HG03159 (cell line): ENCODE results near the gene DGUOK.
A peak's percentile ranks its signal among the peaks of the same experiment; 100 is the strongest.

Experiments used
- ATAC-seq: cut with Tn5 transposase; IDR thresholded peaks from one replicate; pipeline ENCODE4 v1.9.1; 2021; ENCODE audit warnings: mild to moderate bottlenecking, moderate library complexity; ENCODE audit not compliant: unreplicated experiment

The DGUOK gene

GRCh38 chr2:73995810-73996209 lies 69.1 kb downstream of the DGUOK start:
- no peak for ATAC-seq

- no peak for ATAC-seq
Observed at GRCh38 chr2:73997813-73998212, 71.1 kb downstream of the DGUOK start.

GRCh38 chr2:73998451-73998850 lies 71.8 kb downstream of the DGUOK start:
- ATAC-seq, result no peak

GRCh38 chr2:73998933-73999332 lies 72.3 kb downstream of the DGUOK start:
- no peak for ATAC-seq

- no peak for ATAC-seq
Observed at GRCh38 chr2:73999881-74000597, 73.4 kb downstream of the DGUOK start.

DNA sequence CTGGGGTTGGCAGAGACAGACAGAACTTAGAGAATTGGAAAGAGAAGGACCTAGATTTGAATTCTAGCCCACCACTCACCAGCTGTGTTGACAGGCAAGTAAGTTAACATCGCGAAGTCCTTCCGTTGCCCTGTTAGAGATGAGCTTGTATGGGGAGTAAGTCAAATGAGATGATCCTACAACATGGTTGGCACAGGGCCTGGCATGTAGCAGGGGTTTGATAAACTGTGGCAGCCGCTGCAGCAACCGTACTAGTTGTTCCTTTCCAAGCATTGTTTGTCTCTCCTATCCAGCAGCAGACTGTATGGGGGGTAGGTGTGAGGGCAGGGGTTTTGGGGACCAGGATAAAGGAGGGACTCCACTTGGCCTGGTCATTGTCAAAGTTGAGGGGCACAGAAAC lies 74.0 kb downstream of the DGUOK start:
- no peak for ATAC-seq

- no peak for ATAC-seq
Observed at GRCh38 chr2:74001121-74001520, 74.4 kb downstream of the DGUOK start.

DNA sequence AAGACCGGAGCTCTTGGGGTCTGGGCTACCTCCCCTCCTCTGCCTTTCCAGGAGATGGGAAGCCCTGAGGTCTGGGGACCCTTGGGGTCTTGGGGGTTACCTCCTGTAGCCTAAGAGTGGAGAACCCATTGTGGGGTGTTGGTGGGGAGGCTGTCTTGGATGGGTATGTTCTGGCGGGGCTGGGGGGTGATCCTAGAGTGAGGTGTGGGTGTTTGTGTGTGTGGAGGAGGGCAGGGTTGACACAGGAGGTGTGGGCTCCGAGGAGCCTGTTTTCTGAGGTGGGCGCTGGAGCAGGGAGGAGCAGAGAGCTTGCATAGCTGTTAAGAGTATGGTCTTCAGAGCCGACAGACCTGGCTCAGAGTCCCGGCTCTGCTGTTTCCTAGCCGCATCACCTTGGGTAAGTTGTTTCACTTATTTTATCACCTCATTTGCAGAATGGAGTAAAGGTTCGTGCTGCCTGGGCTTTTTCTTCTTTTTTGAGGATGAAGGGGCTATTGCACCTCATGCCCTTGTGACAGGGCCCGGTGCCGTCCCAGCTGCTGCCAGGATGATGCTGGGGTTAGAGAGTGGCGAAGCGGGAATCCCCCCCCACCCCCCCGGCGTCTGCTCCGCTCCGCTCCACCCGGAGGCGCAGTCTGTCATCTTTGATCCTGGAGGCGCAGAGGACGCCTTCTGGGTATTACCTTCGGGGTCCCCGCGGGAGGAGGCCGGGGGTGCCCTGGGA lies 75.3 kb downstream of the DGUOK start:
- peak; percentile 45 for ATAC-seq

GRCh38 chr2:74002505-74003421 lies 76.1 kb downstream of the DGUOK start:
- peak; percentile 93 for ATAC-seq

DNA sequence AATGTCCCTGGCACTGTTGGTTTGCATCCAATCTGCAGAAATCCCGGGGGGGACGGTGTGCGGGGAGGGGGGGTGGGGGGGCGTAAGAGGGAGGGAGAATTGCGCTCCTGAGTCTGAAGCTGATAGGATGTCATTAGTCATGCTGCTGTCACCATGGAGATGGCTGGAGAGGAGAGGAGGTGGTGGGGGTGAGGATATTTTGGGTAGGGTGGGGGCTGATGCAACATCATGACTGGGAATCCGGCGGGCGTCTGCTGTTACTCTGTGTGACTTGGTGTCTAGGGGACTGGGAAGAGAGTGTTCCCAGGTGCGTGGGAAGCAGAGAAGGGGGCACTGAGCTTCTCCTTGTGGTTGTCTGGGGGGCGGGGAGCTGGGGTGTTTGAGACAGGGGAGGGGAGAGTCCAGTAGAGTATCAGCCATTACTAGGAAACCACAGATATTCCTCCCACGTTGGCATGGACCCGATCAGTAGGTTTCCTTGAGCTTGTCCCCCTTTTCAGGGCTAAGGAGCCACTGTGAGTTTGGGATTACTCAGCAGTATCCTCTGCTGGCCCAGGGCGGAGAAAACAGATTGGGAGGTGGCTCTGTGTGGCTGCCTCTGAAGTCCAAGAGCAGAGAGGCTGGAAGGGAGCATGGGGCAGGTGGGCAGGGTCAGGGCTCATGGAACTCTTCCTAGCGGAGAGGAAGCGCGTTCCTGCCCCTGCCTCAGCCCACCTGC lies 77.0 kb downstream of the DGUOK start:
- no peak for ATAC-seq

DNA sequence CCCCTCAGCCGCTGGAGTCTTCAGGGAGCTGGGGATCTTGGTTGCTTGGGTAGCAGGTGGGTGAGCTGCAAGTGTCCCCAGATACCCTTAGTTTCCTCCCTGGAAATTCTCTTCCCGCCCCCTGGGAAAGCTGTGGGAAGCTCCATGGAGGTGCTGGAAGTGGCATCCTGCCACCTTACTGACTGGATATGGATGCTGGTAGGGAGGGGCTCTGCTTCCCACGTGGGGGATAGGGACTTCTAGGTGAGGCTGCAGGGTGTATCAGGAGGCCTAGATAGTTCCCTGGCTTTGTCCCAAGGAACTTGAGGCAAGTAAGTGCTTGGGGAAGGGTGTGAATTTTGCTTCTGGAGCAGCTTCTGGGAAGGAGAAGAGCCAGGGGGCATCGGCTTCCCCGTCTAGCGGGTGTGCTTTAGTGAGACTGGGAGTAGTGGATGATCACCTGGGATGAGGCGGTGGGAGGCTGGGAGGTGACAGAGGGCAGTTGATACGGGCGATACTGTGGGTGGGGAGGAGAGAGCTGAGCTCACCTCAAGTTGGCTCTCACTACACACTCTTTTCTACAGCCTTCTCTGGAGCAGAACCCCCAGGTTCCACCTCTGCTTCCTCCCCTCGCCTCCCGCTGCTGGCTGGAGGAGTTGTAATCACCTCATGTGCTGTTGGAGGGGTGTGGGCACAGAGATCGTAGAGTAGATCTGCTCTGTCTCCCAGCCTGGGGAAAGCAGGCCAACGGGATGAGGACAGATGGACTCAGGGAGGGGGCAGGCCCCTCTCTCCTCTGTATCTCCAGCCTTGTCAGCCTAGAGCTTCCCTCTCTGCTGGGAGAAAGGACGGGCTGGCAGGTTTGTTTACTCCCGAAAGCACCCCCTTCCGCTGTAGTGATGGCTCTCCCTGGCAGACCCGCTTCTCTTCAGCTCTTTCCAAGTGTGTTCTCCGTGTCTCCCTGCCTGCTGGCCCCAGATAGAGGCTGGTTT lies 77.8 kb downstream of the DGUOK start:
- no peak for ATAC-seq

- no peak for ATAC-seq
Observed at GRCh38 chr2:74005786-74006185, 79.1 kb downstream of the DGUOK start.

- no peak for ATAC-seq
Observed at GRCh38 chr2:74006459-74006858, 79.8 kb downstream of the DGUOK start.

DNA sequence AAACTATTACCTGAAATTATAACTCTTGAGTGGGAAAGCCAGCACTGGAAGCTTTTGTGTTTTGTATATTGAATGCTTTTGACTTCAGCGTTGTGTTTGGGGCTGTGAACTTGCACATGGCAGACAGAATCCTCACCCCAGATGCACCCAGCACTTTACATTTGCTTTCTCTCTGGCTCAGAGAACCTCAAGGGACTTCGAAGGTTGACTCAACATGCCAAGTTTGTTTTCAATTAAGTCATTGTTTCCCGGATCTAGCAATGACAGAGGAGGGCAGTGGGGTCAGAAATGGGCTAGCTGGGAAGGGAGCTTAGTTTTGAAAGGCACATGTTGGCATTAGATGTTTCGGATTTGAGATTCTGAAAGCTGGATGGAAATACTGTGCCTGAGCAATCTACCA lies 80.4 kb downstream of the DGUOK start:
- no peak for ATAC-seq

- ATAC-seq, result no peak
Observed at GRCh38 chr2:74007711-74008110, 81.0 kb downstream of the DGUOK start.
